Endometrial microvascular endothelial cells (primary cell): ENCODE measurements around the gene FMNL2. TPM values are rescaled to one million over a fixed set of nuclear protein-coding genes. Genes with fewer than 3 reads are reported as not detected.

Source experiments
- in situ Hi-C: cut with HindIII; loops from 2 replicates; pipeline ENCODE4 v1.10.0; 2017; ENCODE audit warnings: low sequenced_read_pairs, low pct_unique_long_range_greater_than_20kb; ENCODE audit errors: inconsistent ontology term
- total RNA-seq: library from RNA; depleted of rRNA; stranded (reverse); fragments of >200 nt; gene quantifications from one replicate; pipeline ENCODE4 v1.2.3, GENCODE V29; 2015; ENCODE audit errors: inconsistent ontology term

Gene FMNL2
- total RNA-seq, 1 donor from 2014 or later: 45.9 TPM

GRCh38 chr2:152454960-152455359, 120.0 kb downstream of the FMNL2 start:
- in situ Hi-C loops: no loop called here

GRCh38 chr2:152455738-152456137, 120.8 kb downstream of the FMNL2 start:
- in situ Hi-C loops: no loop called here

- in situ Hi-C loops: no loop called here
These were observed 121.3 kb downstream of the FMNL2 start for GRCh38 chr2:152456262-152456661.

GRCh38 chr2:152458441-152458940, 123.5 kb downstream of the FMNL2 start:
- in situ Hi-C loops: no loop called here

GRCh38 chr2:152459091-152459490, 124.1 kb downstream of the FMNL2 start:
- in situ Hi-C loops: no loop called here

- in situ Hi-C loops: no loop called here
These were observed 125.6 kb downstream of the FMNL2 start for GRCh38 chr2:152460567-152460966.

GRCh38 chr2:152462120-152462519, 127.1 kb downstream of the FMNL2 start:
- in situ Hi-C loops: no loop called here

- in situ Hi-C loops: no loop called here
These were observed 127.8 kb downstream of the FMNL2 start for GRCh38 chr2:152462779-152463178.

GRCh38 chr2:152464851-152465470, 130.0 kb downstream of the FMNL2 start:
- in situ Hi-C loops: no loop called here

- in situ Hi-C loops: no loop called here
These were observed 130.6 kb downstream of the FMNL2 start for GRCh38 chr2:152465541-152465940.

GRCh38 chr2:152466041-152466440, 131.1 kb downstream of the FMNL2 start:
- in situ Hi-C loops: no loop called here

- in situ Hi-C loops: no loop called here
These were observed 132.2 kb downstream of the FMNL2 start for GRCh38 chr2:152466980-152467676.

- in situ Hi-C loops: no loop called here
These were observed 132.9 kb downstream of the FMNL2 start for GRCh38 chr2:152467677-152468410.

- in situ Hi-C loops: no loop called here
These were observed 134.1 kb downstream of the FMNL2 start for GRCh38 chr2:152468899-152469692.

GRCh38 chr2:152470861-152471854, 136.2 kb downstream of the FMNL2 start:
- in situ Hi-C loops: no loop called here

GRCh38 chr2:152472481-152472887, 137.5 kb downstream of the FMNL2 start:
- in situ Hi-C loops: no loop called here

- in situ Hi-C loops: no loop called here
These were observed 138.3 kb downstream of the FMNL2 start for GRCh38 chr2:152473151-152473857.
